ENCODE measurements around the gene CCL22. TPM values are rescaled to one million over a fixed set of nuclear protein-coding genes. Genes with fewer than 3 reads are reported as not detected.
"Not testable (repeated sequence)": the region's sequence is repeated elsewhere in the genome, so short reads cannot be mapped to it uniquely, and the experiment has no call there.

The CCL22 gene
- total RNA-seq, 4 donors from 2014 or later, result 0.40 to 3.3 TPM; not detected in 2

GRCh38 chr16:57392694-57393093, 34.1 kb downstream of the CCL22 start:
- Histone ChIP-seq H3K9me3 (no peaks in the 10 kb centered on the region), H3K27ac (no peak overlapping the region), H3K4me3 (no peak overlapping the region), H3K27me3 (no peaks in the 10 kb centered on the region), H3K36me3 (no peaks in the 10 kb centered on the region), H3K4me1 (no peaks in the 10 kb centered on the region)
- TF ChIP-seq CTCF (IDR thresholded peaks at IDR 0.05) (no peak), POLR2A (IDR thresholded peaks at IDR 0.05) (no peak)
- DNase-seq, result no peak

GRCh38 chr16:57394444-57394843, 35.9 kb downstream of the CCL22 start:
- DNase-seq, result no peak
- TF ChIP-seq CTCF (IDR thresholded peaks at IDR 0.05), result no peak
- TF ChIP-seq POLR2A (IDR thresholded peaks at IDR 0.05), result no peak
- no peaks in the 10 kb centered on the region for H3K36me3 ChIP-seq
- H3K4me3 ChIP-seq, result no peak overlapping the region
- no peaks in the 10 kb centered on the region for H3K27me3 ChIP-seq
- H3K27ac ChIP-seq, result no peak overlapping the region
- no peaks in the 10 kb centered on the region for H3K4me1 ChIP-seq
- H3K9me3 ChIP-seq, result no peaks in the 10 kb centered on the region

- no peak for DNase-seq
- Histone ChIP-seq H3K36me3 (no peaks in the 10 kb centered on the region), H3K4me1 (no peaks in the 10 kb centered on the region), H3K4me3 (no peak overlapping the region), H3K9me3 (no peaks in the 10 kb centered on the region), H3K27ac (no peak overlapping the region), H3K27me3 (no peaks in the 10 kb centered on the region)
- TF ChIP-seq POLR2A (IDR thresholded peaks at IDR 0.05) (no peak), CTCF (IDR thresholded peaks at IDR 0.05) (no peak)
Measured at GRCh38 chr16:57395026-57395425, 36.4 kb downstream of the CCL22 start.

- Histone ChIP-seq H3K27me3 (no peaks in the 10 kb centered on the region), H3K9me3 (no peaks in the 10 kb centered on the region), H3K36me3 (no peaks in the 10 kb centered on the region), H3K4me3 (no peak overlapping the region), H3K27ac (no peak overlapping the region), H3K4me1 (no peaks in the 10 kb centered on the region)
- DNase-seq, result no peak
- no peak for TF ChIP-seq POLR2A (IDR thresholded peaks at IDR 0.05)
- no peak for TF ChIP-seq CTCF (IDR thresholded peaks at IDR 0.05)
Measured at GRCh38 chr16:57396786-57397185, 38.2 kb downstream of the CCL22 start.

GRCh38 chr16:57397493-57397892, 38.9 kb downstream of the CCL22 start:
- not testable (repeated sequence) for H3K36me3 ChIP-seq, H3K4me3 ChIP-seq, H3K4me1 ChIP-seq, DNase-seq, H3K27ac ChIP-seq, H3K9me3 ChIP-seq, H3K27me3 ChIP-seq

- Histone ChIP-seq H3K27me3 (no peaks in the 10 kb centered on the region), H3K9me3 (no peaks in the 10 kb centered on the region), H3K4me1 (no peaks in the 10 kb centered on the region), H3K4me3 (no peak overlapping the region), H3K27ac (no peak overlapping the region), H3K36me3 (no peaks in the 10 kb centered on the region)
- TF ChIP-seq POLR2A (IDR thresholded peaks at IDR 0.05) (no peak), CTCF (IDR thresholded peaks at IDR 0.05) (no peak)
- no peak for DNase-seq
Measured at GRCh38 chr16:57401943-57402640, 43.5 kb downstream of the CCL22 start.
